ENCODE measurements around the gene RCSD1.

RCSD1 gene

DNA sequence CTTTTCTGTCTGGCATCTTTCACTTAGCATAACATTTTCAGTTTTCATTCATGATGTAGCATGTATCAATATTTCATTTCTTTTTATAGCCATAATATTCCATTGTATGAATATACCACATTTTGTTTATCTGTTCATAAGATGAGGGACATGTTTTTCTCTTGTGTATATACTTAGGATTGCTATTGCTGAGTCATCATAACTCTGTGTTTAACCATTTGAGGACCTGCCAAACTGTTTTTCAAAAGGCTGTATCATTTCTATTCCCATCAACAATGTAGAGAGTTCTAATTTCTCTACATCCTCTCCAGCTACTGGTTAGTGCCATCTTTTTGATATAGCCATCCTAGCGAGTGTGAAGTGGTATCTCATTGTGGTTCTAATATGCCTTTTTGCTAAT, 118.0 kb downstream of the RCSD1 start:
- DNase-seq: no peak

DNA sequence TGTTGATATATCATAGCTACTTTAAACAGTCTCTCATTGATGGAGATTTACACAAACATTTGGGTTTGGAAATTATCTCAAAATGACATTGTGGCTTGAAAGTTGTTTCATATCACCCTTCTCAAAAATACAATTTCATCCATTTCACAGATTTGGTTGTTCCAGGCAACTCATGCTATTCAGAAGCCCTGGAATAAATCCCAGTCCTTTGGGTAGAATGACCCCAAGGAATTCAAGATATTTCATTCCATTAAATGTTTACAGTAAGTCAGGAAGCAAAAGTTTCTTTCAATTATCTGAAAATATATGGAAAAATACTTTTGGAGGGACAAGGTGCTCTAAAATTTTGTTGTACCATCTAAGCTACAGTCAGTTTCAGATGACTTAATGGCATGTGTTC, 118.9 kb downstream of the RCSD1 start:
- DNase-seq: no peak

DNA sequence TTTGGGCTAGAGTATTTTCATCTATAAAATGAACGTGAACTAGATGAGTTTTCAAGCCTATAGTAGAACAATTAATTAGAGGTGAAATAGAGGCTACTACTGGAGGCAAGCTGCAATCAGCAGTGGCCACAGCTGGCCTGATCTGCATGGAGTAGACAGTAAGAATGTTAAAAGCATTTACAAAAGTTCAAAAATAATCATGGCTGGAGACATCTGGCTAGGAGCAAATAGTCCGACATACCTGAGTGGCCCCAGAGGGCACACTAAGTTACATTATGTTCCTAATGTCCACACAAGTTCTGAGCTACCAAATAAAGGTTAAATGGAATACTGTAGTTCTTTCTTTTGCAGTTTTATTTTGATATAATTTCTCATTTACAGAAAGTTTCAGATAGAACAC, 119.7 kb downstream of the RCSD1 start:
- DNase-seq: no peak

DNA sequence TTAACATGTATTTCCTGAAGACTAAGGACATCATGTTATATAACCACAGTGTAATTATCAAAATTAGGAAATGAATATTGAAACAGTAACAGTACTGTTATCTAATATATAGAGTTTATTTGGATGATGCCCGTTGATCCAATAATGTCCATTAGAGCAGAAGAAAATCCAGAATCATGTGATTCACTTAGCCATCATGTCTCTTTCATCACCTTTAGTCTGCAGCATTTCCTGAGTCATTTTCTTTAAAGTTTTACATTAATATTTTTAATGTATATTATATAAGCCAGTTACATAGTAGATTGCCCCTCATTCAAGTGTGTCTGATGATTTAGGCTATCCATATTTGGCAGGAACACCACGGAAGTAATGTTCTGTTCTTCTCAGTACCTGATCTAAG, 120.6 kb downstream of the RCSD1 start:
- no peak for DNase-seq

DNA sequence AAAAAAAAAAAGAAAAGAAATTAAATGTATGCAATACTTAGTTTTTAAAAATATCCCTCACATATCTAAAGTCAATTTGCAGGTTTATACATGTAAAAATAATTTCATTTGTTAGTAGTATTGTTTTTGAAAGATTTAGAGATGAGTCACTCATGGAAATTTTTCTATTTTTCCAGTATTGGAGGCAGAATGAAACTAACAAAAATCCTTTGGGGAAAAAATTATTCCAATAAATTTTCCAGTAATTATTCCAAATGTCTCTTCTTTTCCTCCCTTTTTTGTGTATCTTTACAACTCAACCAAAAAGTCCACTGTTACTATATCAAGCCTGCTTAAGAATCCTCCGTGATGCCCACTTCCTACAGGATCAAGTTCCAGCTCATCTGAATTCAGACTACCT, 121.6 kb downstream of the RCSD1 start:
- no peak for DNase-seq

DNA sequence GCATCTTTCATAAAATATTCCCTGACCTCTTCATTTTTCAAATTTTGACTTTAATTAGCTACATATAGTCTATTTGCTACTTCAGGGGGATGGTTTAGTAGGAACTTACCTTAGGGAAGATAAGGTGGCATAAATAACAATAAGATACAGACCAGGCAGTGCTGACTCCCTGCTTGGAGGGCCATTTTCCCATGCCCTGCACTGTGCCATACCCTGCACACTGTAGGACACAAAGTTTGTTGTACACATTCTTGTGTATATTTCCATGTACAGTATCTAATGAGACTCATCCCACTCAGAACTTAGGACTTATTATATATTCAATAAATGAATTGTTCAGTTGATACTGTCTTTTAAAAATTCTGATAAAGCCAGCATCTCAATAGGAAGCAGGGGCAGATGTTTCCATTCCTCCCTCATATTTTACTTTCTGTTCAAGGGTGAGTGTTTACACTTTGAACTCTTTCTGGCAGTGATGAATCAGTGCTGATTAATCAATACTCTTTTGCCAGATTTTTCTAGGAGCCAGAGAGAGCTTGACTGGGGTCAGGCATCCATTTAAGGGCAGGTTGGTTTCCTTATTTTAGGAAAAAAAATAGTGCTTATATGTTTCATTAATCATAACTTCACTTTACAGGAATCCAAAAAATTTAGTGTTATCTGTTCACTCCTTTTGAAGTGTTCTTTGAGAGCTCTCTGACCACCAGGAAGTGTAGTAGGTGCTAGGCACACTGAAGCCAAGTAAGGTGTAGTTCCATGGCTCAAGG, 122.4 kb downstream of the RCSD1 start:
- DNase-seq: no peak

DNA sequence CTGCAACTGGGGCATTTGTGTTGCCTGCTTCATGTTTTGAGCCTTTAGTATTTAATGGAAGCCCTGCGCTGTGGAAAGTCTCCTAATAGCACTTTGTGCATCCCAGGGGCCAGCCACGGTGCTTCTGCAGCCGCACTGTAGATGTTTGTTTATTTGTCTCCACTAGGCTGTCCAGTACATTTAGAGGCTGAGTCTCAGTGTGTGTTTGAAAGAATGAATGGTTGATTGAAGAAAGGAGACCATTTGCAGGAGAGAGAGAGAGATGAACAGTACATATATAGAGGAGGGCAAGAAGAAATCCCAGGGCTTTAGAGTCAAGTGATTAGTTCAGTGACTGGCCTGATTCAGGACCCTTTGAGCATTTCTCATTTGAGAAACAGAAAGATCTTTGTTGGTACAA, 125.6 kb downstream of the RCSD1 start:
- DNase-seq: no peak
